22Rv1 (cell line): ENCODE data around the gene CCDC174.

ENCODE experiments used
- ZFX ChIP-seq: fragments of 450-650 bp; IDR thresholded peaks from 2 replicates; pipeline ENCODE4 v1.6.1; 2017; ENCODE audit warnings: antibody characterized with exemption, borderline replicate concordance
- TF ChIP-seq, protein P1 (sequence below): fragments of 450-650 bp; IDR thresholded peaks from 2 replicates; pipeline ENCODE4 v1.5.1; 2017; ENCODE audit warnings: mild to moderate bottlenecking

DNA sequence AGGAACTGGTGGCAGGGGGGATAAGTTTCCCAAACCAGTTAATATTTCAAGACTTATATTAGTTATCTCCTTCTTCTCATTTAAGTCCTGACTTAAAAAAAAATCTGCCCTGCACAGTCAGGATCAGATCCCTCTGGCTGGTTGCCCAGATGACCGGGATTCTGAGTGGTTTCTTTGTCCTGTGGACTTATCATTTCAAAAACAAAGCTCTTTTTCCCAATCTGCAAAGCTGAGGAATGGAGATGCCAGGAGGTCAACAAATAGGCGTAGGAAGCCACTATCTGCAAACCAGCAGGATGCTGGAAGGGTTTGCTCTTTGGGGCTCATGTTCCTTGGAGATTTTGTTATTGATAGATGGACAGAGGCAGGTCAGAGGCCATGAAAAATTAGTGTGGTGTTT is 29.2 kb downstream of the CCDC174 start:
- TF ChIP-seq, protein P1, sequence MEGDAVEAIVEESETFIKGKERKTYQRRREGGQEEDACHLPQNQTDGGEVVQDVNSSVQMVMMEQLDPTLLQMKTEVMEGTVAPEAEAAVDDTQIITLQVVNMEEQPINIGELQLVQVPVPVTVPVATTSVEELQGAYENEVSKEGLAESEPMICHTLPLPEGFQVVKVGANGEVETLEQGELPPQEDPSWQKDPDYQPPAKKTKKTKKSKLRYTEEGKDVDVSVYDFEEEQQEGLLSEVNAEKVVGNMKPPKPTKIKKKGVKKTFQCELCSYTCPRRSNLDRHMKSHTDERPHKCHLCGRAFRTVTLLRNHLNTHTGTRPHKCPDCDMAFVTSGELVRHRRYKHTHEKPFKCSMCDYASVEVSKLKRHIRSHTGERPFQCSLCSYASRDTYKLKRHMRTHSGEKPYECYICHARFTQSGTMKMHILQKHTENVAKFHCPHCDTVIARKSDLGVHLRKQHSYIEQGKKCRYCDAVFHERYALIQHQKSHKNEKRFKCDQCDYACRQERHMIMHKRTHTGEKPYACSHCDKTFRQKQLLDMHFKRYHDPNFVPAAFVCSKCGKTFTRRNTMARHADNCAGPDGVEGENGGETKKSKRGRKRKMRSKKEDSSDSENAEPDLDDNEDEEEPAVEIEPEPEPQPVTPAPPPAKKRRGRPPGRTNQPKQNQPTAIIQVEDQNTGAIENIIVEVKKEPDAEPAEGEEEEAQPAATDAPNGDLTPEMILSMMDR = no peak
- TF ChIP-seq ZFX = no peak
